Activated T-helper 1 cell treated with anti-CD3 and anti-CD28 coated beads, Interleukin-2, amount 50 U/mL, for 16 hours (primary cell): ENCODE results near the gene ZIC1.

ENCODE experiments used
- DNase-seq, 2 donors: peaks; one replicate each; pipeline ENCODE4 v3.0.0-alpha.2; 2020; ENCODE audit warnings: low read depth in 1 of 2, low spot score in 1 of 2

Gene ZIC1

GRCh38 chr3:147380387-147380951, 28.7 kb upstream of the ZIC1 start:
- DNase-seq = no peak

GRCh38 chr3:147380977-147381376, 28.2 kb upstream of the ZIC1 start:
- DNase-seq = no peak

DNA sequence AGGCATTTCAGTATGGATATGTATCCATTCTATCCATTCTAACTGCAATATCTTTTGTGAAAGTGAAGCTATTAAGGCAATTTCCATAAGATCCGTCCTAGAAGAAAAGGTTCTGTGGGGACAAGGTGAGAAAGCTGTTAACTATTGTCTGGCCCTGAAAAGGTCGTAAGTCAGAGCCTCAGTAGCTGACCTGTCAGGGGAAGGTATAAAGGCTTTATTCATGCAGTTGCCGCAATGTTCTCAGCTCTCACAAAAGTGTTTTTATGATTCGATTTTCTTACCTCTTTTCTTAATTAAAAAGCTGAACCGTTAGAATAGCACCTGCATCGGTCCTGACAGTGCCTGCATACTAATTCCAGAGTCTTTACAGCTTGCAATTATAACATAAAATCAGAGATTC, 27.6 kb upstream of the ZIC1 start:
- no peak for DNase-seq

DNA sequence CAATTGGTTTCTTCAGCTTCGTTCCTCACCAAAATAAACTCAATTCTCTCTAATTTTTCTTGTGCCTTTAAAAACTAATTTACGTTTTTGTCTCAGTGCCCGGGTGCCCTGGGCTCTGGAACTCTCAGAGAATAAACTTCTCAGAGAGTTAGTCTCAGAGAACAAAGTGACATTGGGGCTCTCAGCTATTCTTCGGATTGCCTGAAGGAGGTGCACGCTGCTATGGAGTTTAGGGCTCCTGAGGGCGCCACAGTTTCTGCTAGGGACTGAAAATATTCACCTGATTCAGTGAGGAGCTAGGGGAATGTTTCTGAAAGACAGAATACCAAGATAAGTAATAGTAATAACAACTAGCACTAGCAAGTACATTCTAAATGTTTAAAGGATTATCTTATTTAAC, 25.5 kb upstream of the ZIC1 start:
- no peak for DNase-seq

- DNase-seq = no peak
These were observed 24.7 kb upstream of the ZIC1 start for GRCh38 chr3:147384210-147385058.

- no peak for DNase-seq
These were observed 23.8 kb upstream of the ZIC1 start for GRCh38 chr3:147385059-147386012.

- DNase-seq = no peak
These were observed 21.8 kb upstream of the ZIC1 start for GRCh38 chr3:147387291-147387884.

- no peak for DNase-seq
These were observed 21.1 kb upstream of the ZIC1 start for GRCh38 chr3:147387885-147388699.

DNA sequence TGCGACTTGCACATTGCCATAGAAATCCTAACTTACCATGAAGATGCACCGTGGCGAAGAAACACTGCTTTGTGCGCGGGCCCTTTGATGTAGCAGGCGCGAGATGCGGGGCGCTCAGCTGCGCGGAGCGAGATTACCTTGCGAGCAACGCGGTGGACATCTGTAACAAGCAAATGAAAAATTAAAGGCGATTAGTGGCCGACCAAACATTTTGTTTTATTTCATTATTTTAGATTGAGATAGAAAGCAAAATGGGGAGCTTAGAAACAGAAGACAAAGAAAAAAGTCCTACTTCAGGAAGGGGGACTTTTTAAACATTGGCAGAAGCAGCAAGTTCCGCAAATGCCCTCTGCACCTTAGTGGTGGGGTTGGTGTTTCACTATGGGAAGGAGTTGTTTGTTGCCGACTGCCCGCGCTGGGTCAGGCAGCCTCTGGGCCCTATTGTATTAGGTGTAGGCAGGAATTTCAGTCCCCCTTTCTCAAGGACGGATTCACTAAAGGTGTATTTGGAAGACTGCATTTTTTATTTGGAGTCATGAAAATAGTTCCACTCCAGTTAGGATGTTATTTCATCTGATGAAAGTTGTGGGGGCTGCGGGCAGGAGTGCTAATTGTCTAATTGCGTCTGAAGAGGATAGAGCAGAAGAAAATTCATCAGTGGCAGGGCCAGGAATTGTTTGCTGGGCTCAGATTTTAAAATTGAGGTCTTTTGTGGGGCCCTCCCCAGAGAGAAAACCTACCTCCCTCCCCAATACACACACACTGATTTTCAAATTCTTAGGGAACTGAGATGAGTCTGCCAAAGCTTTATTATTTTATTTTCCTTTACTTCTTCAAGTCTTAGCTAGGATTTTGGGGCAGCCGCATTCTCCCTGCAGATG, 20.2 kb upstream of the ZIC1 start:
- no peak for DNase-seq

GRCh38 chr3:147389717-147390116, 19.4 kb upstream of the ZIC1 start:
- DNase-seq = no peak

DNA sequence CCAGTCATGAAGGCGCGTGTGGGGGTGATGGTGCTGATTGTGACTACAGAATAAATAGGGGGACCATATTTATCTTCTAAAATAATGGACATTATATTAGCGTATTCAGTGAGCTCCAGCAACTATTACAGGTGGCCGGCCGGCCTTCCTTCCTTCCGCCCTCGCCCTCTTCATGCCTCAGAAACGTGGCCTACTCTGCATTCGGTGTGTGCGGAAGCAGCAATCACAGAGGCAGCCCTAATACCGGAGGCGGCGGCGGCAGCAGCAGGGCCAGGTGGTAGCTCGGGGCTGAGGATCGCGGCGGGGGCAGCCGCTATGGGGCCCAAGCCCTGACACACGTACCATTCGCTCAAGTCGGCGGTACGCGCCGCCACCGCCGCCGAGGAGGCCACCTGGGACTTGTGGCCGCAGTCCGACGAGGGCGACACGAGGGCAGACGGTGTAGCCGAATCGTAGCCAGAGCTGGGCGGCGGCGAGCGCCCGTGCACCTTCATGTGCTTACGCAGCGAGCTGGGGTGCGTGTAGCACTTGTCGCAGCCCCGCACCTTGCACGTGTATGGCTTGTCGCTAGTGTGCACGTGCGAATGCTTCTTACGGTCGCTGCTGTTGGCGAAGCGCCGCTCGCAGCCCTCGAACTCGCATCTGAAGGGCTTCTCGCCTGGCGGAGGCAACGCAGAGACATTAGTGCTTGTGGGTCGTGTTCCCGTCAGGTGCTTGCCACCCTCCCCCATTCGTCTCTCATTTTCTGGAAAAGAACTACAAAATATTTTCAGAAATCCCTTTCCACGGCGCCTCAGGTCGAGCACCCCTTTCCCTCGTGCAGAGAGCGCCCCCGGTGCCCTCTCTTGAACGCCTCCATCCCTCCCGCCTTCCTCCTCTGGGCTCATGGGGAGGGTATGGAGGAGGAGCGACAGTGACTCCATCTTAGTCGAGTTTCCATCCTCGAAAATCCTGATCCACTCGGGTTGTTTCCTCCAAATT, 18.3 kb upstream of the ZIC1 start:
- DNase-seq = no peak

DNA sequence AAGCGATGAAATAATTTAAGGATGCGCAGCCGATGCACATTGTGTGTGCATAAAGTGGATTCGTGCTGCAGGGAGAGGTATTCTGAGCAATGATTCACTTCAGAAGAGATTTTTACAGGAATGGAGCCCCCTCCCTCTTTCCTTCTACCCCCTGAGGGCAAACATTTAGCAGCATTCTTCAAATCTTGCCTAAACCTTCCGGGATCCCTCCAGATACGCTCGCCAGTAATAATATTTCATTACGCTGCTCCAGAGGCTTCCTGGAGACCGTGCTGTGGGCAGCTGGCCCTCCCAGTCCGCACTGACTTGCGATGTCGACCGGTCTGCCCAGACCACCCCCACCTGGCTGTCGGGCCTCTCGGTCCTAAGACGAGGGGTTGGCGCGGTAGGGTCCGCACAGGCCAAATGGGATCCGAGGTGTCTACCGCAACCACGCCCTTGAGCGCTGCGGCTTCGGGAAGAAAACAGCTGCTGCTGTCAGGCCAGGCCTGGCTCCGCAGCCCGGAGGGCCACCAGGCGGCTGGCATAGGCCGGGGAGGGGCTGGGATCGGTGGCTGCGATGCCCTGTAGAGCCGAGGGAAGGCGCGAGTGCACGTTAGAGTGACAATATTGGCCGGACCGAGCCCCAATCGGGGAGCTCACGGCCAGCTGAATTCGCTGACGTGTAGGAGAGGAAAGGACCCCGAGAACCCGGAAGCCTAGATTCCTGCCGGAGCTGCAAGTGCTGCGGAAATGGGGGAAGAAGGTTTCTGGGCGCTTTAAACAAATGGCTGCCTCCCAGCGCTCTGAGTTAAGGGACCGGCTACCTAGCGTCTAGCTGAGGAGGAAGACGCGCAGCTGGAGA, 17.2 kb upstream of the ZIC1 start:
- DNase-seq = no peak

- no peak for DNase-seq
These were observed 16.6 kb upstream of the ZIC1 start for GRCh38 chr3:147392625-147392946.

DNA sequence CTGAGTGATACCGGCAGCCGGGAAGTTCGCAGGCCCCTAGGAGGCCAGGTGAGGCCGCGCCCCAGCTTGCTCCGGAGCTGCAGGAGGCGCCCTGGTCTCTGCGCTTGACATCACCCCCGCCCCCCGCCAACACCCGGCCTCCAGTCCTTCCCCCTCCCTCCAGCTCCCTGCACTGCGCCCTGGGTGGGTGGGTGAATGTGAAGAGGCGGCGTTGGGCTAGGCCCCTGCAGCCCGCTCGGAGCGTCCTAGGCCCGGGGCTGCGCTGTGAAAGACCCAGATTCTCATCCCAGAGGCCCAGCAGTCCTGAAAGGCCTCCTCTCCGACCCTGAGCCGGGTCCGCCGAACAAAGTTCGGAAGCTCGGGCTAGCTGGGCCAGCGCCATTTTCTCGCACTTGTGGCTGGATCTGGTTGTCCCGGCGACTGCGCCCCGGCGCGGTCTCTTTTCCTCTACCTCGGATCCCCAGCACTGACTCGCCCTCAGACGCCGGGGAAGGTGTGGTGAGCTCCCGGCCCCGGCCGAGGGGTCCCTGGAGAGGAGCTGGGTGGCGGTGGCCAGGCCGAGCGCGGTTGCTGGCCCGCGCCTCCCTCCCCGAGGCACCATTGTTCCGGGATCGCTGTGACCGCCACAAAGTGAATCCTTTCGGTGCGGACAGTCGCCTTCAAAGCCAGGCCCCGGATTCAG, 15.8 kb upstream of the ZIC1 start:
- no peak for DNase-seq

- no peak for DNase-seq
These were observed 15.0 kb upstream of the ZIC1 start for GRCh38 chr3:147393943-147394883.

DNA sequence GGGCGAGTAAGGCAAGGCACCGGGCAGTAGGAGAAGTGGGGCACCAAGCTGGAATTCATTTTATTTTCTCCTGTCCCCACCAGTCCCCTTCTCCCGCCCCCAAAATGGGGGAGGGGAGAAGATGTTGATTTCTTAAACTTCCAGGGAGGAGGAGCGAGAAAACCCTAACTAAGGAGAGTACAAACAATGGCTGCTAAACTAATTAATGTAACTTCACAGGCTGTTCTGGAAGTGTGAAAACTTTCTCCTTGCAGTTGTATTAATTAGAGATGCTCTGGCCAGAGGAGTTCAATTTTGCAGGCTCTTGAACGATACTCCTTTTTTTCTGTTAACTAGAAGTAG, 14.3 kb upstream of the ZIC1 start:
- no peak for DNase-seq
